LHCN-M2 (cell line): ENCODE measurements around the gene PRKAB1. TPM values are rescaled to one million over a fixed set of nuclear protein-coding genes. Genes with fewer than 3 reads are reported as not detected.

Experiments
- DNase-seq: peaks from one replicate; pipeline ENCODE4 v3.0.0-alpha.2; 2012; ENCODE audit warnings: low read depth
- total RNA-seq: library from RNA; depleted of rRNA; stranded (reverse); fragments of >200 nt; gene quantifications from 2 replicates; pipeline ENCODE4 v1.2.3, GENCODE V29; 2014

Gene PRKAB1
- total RNA-seq, 1 experiment from 2014 or later: 19.1 TPM

- no peak for DNase-seq
Observed at GRCh38 chr12:119661882-119662281, 6.1 kb upstream of the PRKAB1 start.

- no peak for DNase-seq
Observed at GRCh38 chr12:119664642-119665041, 3.3 kb upstream of the PRKAB1 start.

DNA sequence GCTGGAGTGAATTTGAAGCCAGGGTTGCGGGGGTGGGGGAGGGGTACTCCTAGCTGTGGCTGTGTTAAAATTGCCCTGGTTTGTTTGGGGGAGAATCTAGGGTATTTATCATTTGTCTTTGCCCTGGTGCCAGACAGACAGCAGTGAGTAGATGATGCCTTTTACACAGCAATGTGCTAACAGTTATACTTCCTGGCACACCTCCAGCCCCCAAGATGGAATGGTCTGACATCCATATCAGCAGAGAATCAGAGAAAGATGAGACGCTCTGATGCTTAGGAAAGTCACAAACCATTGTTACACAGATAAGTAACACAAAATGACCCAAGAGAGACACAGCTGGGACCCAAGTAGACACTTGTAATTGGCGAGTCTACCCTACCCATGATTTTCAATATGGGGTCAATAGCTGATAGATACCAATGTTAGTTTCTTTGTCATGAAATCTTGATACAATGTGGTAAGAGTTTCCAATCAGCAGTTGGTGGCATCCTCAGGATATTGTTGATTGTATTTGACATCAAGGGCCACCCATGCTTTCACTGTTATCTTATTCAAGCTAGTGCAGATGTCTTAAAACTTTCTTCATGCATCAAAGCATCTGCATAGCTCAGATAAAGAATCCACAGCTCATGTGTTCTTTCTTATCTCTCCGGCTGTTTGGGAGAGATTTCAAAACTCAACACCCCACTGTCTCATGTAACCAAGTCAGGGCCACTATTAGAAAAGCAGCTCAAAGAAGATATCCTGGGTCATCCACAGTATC is 2.6 kb upstream of the PRKAB1 start:
- DNase-seq: no peak

- no peak for DNase-seq
Observed at GRCh38 chr12:119666226-119666795, 1.6 kb upstream of the PRKAB1 start.

GRCh38 chr12:119666900-119667576 is 895 bp upstream of the PRKAB1 start:
- DNase-seq: no peak

GRCh38 chr12:119668324-119668841 is 450 bp downstream of the PRKAB1 start:
- no peak for DNase-seq

DNA sequence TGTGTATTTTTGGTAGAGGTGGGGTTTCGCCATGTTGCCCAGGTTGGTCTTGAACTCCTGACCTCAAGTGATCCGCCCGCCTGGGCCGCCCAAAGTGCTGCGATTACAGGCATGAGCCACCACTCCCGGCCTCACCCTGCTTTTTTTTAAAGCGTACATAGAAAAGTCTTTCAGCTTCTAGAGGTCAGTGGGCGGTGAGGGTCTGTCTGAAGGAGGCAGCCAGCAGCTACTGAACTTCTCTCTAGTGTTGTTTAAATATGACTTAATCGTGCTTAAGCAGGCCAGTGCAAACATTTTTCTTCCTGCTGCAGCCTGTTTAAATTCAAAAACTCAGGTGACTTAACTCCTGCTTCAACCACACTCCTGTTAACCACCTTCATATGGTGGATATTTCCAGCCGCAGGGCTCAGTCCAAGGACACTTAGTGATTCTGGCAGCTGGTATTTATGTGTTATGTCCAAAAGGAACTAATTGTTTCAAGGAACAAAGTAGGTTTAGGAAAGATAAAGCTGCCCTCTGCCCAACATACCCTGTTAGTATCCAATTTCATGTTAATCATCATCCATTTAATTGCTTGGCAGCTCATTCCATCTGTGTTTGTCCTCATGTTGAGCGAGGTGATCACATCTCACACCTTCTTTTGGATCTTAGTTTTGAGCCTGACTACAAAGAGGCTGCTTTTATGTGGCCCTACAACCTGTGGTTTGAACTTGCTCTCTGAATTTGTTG is 2.0 kb downstream of the PRKAB1 start:
- DNase-seq: no peak

- no peak for DNase-seq
Observed at GRCh38 chr12:119671070-119671469, 3.1 kb downstream of the PRKAB1 start.

DNA sequence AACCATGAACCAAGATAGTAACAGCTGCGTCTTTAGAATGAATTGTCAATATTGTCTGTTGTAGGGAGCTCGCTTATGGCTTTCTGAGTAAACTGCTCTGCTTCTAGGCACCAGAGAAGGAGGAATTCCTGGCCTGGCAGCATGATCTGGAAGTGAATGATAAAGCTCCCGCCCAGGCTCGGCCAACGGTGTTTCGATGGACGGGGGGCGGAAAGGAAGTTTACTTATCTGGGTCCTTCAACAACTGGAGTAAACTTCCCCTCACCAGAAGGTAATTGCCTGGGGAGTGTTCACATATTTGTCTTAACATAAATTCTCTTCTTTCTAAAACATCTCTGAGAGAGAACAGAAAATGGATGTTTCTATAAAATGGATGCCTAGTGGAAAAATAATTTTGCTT is 4.3 kb downstream of the PRKAB1 start:
- no peak for DNase-seq

DNA sequence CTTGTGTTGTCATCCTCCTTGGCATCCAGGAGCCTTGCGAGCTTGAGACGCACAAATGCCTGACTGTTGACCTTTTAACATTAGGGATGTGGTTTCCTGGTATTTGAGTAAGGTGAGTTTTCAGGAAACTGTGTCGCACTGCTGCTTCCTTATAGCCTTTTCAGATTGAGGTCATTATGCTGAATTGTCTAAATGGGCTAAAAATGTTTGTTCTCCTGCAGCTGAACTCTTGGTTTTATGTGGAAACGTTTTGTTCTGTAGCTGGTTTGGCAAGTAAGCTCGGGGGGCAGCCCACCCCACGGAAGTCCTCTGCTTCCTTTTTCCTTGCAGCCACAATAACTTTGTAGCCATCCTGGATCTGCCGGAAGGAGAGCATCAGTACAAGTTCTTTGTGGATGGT is 5.7 kb downstream of the PRKAB1 start:
- no peak for DNase-seq

GRCh38 chr12:119674560-119674959 is 6.6 kb downstream of the PRKAB1 start:
- no peak for DNase-seq

GRCh38 chr12:119676022-119676421 is 8.1 kb downstream of the PRKAB1 start:
- no peak for DNase-seq

GRCh38 chr12:119676573-119676972 is 8.6 kb downstream of the PRKAB1 start:
- DNase-seq: no peak

- no peak for DNase-seq
Observed at GRCh38 chr12:119678459-119678858, 10.5 kb downstream of the PRKAB1 start.

- DNase-seq: no peak
Observed at GRCh38 chr12:119679081-119679480, 11.1 kb downstream of the PRKAB1 start.

DNA sequence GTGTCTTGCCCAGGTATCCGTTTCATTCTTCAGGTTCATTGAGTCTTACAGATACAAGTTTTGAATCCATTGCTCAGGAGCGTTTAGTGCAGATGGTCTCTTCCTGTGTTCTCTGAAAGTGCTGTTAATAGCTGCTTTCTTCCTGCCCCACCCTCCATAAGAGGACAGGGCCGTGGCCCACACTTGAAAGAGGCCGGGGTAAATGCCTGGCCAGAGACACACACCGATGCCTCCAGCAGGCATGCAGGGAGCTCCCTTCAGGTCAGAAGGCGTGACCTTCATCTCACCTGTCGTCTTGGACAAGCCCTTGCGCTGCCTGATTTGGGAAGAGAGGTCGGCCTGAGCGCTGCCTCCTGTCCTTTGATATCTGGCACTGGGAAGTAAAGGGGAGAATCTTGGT is 11.6 kb downstream of the PRKAB1 start:
- DNase-seq: no peak

DNA sequence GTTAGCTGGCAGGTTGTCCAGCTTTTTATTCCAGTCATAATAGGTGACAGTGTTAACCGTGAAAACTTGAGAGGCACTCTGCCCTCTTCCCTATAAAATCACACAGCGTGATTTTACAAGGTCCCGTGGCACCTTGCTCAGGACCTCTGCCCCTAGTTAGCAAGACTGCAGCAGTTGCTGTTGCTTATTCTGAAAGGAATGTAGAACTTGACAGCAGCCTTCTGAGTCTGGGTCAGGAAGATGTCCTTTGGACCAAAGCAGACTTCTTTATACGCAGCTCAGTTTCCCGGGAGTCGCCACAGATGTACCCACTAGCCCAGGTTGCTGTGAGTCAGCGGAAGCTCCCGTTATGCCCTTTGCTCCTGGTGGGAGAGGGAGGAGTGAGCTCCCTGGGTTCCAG is 13.2 kb downstream of the PRKAB1 start:
- no peak for DNase-seq

- no peak for DNase-seq
Observed at GRCh38 chr12:119681728-119682638, 14.1 kb downstream of the PRKAB1 start.

- DNase-seq: no peak
Observed at GRCh38 chr12:119682639-119683252, 14.8 kb downstream of the PRKAB1 start.

- peak; percentile 43 for DNase-seq
Observed at GRCh38 chr12:119683413-119683812, 15.5 kb downstream of the PRKAB1 start.
